ENCODE results near the gene ATG2B. TPM values are rescaled to one million over a fixed set of nuclear protein-coding genes. Genes with fewer than 3 reads are reported as not detected.

The ATG2B gene
- total RNA-seq, 1 donor from 2014 or later, result 11.9 TPM

DNA sequence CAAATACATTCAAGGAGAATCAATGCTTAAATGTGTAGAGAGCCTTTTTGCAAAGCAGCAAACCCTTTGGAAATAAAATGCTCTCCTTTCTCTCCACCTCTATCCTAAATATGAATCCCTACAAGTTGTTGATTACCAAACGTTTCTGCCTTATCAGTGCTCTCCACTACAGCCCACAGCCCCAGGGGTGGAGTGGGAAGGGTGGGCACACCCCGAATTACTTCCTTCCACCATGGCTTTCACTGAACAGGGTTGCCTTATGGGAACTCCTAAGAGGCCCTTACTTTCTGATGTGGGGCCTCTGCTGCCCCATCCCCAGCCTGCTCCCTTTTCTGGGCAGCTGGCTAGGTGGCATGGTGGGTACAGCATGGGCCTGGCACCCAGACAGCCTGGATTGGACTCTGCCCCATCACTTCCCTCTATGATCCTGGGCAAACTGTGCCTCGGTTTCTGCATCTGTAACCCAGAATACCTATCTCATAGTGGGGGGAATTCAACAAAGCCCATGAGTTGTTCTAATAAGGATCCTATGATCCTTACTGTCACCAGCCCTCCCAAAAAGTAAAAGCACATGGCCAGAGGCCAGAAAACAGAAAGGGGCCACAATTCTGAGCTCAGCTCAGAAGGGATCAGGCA is 44.9 kb upstream of the ATG2B start:
- no peak overlapping the region for H3K27ac Mint-ChIP-seq
- Histone ChIP-seq H2AFZ (replicated peaks) (no peak overlapping the region), H3K27ac (no peak overlapping the region), H4K20me1 (ENCODE audit: low read depth) (no peaks in the 10 kb centered on the region), H3K36me3 (no peaks in the 10 kb centered on the region), H3K4me1 (no peaks in the 10 kb centered on the region), H3F3A (ENCODE audit: low read depth) (no peaks in the 10 kb centered on the region), H3K79me2 (ENCODE audit: low read depth) (no peaks in the 10 kb centered on the region), H3K4me2 (no peak overlapping the region), H3K4me3 (no peak overlapping the region), H3K9ac (no peak overlapping the region), H3K27me3 (no peaks in the 10 kb centered on the region), H3K9me3 (ENCODE audit: low read depth) (no peaks in the 10 kb centered on the region)
- DNase-seq (ENCODE audit: low spot score), result no peak
- no peak overlapping the region for H3K4me3 Mint-ChIP-seq
- TF ChIP-seq EZH2phosphoT487 (IDR thresholded peaks at IDR 0.05), result no peak
- TF ChIP-seq, protein P1, sequence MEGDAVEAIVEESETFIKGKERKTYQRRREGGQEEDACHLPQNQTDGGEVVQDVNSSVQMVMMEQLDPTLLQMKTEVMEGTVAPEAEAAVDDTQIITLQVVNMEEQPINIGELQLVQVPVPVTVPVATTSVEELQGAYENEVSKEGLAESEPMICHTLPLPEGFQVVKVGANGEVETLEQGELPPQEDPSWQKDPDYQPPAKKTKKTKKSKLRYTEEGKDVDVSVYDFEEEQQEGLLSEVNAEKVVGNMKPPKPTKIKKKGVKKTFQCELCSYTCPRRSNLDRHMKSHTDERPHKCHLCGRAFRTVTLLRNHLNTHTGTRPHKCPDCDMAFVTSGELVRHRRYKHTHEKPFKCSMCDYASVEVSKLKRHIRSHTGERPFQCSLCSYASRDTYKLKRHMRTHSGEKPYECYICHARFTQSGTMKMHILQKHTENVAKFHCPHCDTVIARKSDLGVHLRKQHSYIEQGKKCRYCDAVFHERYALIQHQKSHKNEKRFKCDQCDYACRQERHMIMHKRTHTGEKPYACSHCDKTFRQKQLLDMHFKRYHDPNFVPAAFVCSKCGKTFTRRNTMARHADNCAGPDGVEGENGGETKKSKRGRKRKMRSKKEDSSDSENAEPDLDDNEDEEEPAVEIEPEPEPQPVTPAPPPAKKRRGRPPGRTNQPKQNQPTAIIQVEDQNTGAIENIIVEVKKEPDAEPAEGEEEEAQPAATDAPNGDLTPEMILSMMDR (IDR thresholded peaks at IDR 0.05), result no peak
- no peak for TF ChIP-seq EZH2 (IDR thresholded peaks at IDR 0.05)
- H3K27me3 Mint-ChIP-seq (ENCODE audit: insufficient read depth, low read depth), result no peaks in the 10 kb centered on the region
- H3K4me1 Mint-ChIP-seq, result no peaks in the 10 kb centered on the region
- no peaks in the 10 kb centered on the region for H3K36me3 Mint-ChIP-seq
- no peaks in the 10 kb centered on the region for H3K9me3 Mint-ChIP-seq

DNA sequence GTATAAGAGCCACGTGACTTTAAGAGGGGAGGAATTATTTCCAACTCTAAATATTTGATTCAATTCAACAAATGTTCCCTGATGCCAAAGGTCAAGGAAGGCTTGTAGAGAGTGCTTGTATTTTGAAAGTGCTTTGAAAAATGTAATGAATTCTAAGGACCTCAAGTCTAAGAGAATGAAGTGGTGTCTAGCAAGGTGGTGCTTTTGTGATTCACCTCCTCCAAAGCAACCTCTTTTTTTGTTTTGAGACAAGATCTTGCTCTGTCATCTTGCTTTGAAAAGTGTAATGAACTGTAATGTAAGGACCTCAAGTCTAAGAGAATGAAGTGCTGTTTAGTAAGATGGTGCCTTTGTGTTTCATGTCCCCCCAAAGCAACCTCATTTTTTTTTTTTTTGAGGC is 42.5 kb upstream of the ATG2B start:
- TF ChIP-seq, protein P1 (IDR thresholded peaks at IDR 0.05), result no peak
- TF ChIP-seq EZH2 (IDR thresholded peaks at IDR 0.05) (no peak), EZH2phosphoT487 (IDR thresholded peaks at IDR 0.05) (no peak)
- H3K9ac ChIP-seq, result no peak overlapping the region
- H3K9me3 Mint-ChIP-seq, result no peaks in the 10 kb centered on the region
- DNase-seq (ENCODE audit: low spot score), result no peak
- H3K27me3 Mint-ChIP-seq (ENCODE audit: insufficient read depth, low read depth), result no peaks in the 10 kb centered on the region
- H3K79me2 ChIP-seq (ENCODE audit: low read depth), result no peaks in the 10 kb centered on the region
- no peak overlapping the region for H3K4me3 ChIP-seq
- H3K4me2 ChIP-seq, result no peak overlapping the region
- H2AFZ ChIP-seq (replicated peaks), result no peak overlapping the region
- no peaks in the 10 kb centered on the region for H3K36me3 Mint-ChIP-seq
- H3K36me3 ChIP-seq, result no peaks in the 10 kb centered on the region
- H3K27ac ChIP-seq, result no peak overlapping the region
- no peaks in the 10 kb centered on the region for H3F3A ChIP-seq (ENCODE audit: low read depth)
- no peaks in the 10 kb centered on the region for H3K9me3 ChIP-seq (ENCODE audit: low read depth)
- H4K20me1 ChIP-seq (ENCODE audit: low read depth), result no peaks in the 10 kb centered on the region
- no peak overlapping the region for H3K27ac Mint-ChIP-seq
- H3K4me1 ChIP-seq, result no peaks in the 10 kb centered on the region
- no peaks in the 10 kb centered on the region for H3K27me3 ChIP-seq
- H3K4me3 Mint-ChIP-seq, result no peak overlapping the region
- no peaks in the 10 kb centered on the region for H3K4me1 Mint-ChIP-seq

DNA sequence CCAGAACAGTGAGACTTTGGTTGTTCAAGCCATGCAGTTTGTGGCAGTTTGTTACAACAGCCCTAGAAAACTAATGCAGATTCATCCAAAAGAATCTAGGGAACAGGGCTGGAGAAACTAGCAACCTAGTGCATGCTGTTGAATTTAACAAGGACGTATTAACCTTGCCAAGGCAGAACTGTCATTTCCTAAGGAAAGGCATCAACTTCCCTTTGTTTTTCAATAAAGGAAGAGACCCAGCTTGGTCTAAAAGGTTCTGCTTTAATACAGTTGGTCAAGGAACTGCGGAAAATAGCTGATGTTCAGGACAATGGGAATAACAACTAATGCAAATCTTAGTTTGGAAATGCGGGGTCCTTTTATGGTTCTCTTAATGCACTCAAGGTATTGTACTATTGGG is 40.3 kb upstream of the ATG2B start:
- Histone ChIP-seq H3K79me2 (ENCODE audit: low read depth) (no peaks in the 10 kb centered on the region), H3K4me2 (no peak overlapping the region), H3K4me1 (no peaks in the 10 kb centered on the region), H3F3A (ENCODE audit: low read depth) (no peaks in the 10 kb centered on the region), H3K27me3 (no peaks in the 10 kb centered on the region), H3K4me3 (no peak overlapping the region), H4K20me1 (ENCODE audit: low read depth) (no peaks in the 10 kb centered on the region), H3K27ac (no peak overlapping the region), H2AFZ (replicated peaks) (no peak overlapping the region), H3K9ac (no peak overlapping the region), H3K9me3 (ENCODE audit: low read depth) (no peaks in the 10 kb centered on the region), H3K36me3 (no peaks in the 10 kb centered on the region)
- Mint-ChIP-seq H3K27me3 (ENCODE audit: insufficient read depth, low read depth) (no peaks in the 10 kb centered on the region), H3K9me3 (no peaks in the 10 kb centered on the region), H3K4me3 (no peak overlapping the region), H3K27ac (no peak overlapping the region), H3K4me1 (no peaks in the 10 kb centered on the region), H3K36me3 (peaks cover 2% of the 10 kb centered on the region)
- no peak for DNase-seq (ENCODE audit: low spot score)
- no peak for TF ChIP-seq EZH2 (IDR thresholded peaks at IDR 0.05)
- TF ChIP-seq, protein P1 (IDR thresholded peaks at IDR 0.05), result no peak
- no peak for TF ChIP-seq EZH2phosphoT487 (IDR thresholded peaks at IDR 0.05)

Measured in neural progenitor cell (in vitro differentiated cells).